GDM1 (cell line): Measurements from ENCODE around the gene GUCD1.
"Not testable (repeated sequence)": the region's sequence is repeated elsewhere in the genome, so short reads cannot be mapped to it uniquely, and the experiment has no call there.

Experiments
- DNase-seq: peaks from one replicate; lab custom pipeline; 2025; lab: John Stamatoyannopoulos, UW

GUCD1 gene

DNA sequence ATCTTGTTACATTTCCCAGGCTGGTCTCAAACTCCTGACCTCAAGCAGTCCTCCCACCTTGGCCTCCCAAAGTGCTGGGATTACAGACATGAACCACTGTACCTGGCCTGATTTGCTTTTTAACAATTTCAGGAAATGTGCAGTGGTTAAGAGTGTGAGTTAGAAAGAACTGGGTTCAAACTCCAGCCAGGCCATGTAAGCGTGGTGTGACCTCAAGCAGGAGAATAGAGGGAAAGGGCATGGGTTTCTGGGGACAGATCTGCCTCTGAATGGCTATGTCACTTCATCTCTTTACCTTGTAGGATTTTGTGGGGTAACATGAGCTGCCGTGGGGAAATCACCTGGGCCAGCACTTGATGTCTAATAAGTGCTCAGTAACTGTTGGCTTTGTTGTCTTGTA is 10.1 kb upstream of the GUCD1 start:
- DNase-seq, result no peak

DNA sequence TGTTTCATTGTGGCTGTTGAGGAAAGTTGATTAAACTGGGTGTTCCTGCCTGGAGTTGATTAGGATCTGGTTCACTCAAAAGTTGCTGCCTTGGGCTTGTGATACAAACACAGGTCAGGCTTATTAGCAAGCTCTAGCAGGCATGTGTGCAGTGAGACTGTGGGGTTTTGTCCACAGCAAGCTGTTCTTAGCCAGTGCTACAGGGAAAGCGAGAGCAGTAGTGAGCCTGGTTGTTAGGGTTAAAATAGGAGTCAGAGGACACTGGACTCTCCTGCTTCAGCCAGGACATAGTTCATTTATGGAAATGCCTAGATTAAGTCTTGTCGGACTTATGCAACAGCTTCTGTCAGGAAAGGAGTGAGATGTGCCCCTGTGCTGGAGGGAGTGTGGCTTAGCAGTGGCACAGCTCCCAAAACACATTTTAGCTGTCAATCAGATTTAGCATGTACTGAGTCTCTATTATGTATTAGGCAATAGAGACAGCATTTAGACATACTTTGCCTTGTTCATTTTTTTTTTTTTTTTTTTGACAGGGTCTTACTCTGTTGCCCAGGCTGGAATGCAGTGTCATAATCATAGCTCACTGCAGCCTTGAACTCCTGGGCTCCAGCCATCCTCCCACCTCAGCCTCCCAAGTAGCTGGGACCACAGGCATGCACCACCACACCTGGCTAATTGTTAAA is 9.6 kb upstream of the GUCD1 start:
- no peak for DNase-seq

DNA sequence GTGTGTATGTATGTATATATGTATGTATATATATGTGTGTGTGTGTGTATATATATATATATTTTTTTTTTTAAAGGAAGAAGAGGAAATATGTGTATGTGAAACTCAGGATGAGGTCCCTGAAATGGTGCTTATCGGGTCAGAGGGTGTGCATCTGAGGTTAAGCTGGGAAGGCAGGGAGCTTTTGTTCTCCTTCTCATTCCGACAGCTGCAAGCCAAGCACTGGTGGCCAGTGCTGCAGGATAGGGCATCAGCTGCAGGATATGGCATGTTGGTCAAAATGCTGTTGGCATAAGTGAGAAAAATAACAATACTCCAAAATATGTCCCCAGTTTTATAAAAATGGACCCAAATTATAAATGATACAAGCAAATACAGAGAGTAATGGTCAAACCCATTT is 8.3 kb upstream of the GUCD1 start:
- DNase-seq, result no peak

DNA sequence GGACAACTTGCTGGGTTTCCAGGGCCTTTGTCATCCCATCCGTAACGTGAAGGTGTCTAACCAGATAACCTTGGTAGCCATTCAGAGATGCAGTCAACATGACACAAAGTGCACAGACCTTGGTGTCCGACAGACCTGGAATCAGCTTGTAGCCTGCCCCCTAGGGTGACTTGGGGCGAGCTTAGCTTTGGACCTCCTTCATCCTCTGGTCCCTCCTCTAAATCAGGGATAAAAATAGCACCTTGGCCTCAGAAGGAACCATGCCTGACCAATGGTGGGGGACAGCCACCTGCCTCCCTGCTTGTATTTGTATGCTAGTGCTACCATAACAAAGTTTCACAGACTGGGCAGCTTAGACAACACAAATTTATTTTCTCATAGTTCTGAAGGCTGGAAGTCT is 4.5 kb upstream of the GUCD1 start:
- DNase-seq, result no peak

DNA sequence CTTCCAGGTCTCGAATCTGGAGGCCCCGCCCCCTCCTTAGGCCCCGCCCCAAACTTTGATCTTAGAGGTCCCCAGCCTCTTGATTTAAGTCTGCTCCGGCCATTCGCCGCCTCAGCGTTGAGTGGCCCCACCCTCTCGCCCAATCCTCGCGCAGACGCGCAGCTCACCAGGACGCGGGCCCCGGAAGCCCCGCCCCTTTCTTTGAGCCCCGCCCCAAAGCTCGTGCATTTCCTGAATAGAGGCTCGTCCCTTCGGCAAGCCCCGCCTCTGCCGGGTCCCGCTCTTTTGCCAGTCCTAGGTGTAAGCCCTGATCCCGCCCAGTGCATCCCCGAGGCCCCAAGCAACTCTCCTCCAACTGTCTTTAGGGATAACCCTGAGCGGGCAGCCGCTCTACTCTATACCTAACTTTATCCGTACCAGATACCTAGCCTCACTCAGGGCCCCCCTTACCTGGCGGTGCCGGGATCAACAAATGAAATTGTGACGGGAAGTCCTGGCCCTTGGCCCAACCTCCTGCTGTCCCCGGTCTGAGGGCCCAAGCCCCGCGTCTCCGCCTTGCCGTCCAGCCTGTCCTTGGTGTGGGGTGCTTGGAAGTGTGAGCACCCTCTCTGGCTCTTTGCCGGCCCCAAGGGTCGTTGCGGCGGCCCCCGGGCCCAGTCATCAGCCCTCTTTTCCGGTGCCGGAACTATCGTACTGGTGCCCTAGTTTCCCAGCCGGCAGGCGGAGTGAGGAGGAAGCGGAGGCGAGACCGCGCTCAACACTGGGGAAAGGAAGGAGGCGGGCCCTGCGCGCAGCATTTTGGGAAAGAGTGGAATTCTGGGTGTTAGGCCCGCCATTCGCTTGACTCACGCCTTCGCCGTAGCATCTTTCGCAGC is 464 bp upstream of the GUCD1 start, which contains the start of gene SNRPD3:
SNRPD3 (plus strand) TSS at position 835 of the 875 bp plus-strand sequence. CDS start 1,676 bp downstream, outside the sequence.
- DNase-seq, result peak; percentile 98

DNA sequence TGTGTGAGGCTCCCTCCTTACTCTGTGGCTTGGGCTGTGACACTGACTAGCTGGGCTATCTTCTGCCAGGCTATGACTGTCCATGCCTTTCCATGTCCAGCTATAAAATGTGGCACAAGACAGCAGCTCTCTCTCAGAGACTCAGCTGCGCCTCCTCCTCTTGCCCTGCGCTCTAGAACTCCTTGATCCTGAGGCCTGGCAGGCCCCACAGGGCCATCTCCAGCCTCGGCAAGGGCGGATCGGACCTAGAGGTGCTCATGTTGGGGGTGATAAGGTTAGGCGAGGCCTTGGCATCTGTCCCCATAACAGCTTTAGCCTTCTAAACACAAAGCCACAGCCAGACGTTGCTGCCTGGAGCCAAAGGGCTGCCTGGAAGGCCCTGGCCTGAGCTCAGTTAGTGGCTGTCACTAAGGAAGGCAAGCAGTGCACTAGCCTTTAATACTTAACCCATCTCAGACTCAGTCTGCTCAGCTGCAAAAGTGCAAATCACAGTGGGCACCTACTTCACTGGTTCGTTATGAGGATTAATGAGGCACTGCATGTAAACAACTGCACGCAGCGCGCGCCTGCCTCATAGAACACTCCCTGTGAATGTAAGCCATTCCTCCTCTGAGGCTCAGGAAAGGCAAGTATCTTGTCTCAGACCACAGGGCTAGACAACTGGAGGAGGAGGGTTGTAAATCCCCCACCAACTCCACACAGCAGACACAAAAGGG is 1.2 kb downstream of the GUCD1 start:
- no peak for DNase-seq

DNA sequence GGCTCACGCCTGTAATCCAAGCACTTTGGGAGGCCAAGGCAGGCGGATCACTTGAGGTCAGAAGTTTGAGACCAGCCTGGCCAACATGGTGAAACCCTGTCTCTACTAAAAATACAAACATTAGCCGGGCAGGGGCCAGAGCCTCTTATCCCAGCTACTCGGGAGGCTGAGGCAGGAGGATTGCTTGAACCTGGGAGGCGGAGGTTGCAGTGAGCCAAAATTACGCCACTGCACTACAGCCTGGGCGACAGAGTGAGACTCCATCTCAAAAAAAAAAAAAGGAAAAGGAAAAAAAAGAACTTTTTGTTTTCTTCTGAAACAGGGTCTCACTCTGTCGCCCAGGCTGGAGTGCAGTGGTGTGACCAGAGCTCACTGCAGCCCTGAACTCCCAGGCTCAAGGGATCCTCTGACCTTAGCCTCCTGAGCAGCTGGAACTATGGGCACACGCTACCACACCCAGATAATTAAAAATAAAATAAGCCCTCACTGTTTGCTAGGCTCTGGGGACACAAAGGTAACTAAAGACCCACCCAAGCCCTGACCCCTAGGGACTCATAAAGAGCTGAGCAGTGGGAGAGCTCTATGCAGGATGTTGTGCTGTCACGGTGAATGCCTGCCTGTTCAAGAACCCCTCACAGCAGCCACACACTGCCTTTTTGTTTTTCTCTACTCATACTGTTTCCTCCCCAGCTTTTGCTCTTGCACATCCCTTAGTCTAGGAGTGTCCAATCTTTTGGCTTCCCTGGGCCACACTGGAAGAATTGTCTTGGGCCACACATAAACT is 2.2 kb downstream of the GUCD1 start:
- not testable (repeated sequence) for DNase-seq

DNA sequence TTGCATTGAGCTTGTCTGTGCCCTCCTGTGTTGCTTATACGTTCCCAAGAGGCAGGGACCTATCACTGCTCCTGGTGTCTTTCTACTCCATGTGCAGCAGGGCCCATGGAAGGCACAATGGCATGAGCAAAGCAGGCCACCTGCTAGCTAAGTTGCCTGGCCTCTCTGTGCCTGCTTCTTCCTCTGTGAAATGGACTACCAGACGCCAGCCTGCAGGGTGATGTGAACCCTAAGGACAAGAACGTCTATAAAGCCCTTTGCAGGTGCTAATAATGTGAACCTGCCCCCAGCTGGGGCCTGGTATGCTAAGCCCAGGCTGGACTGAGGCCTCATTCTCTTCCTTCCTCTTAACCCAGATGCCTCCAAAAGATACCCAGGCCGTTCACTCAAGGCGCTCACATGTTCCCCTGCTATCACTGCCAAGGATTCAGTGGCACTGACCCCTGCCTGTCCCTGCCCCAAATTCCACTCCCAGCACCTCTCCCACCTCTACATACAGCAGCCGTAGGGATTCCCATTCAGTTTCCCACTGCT is 4.0 kb downstream of the GUCD1 start:
- DNase-seq, result no peak

DNA sequence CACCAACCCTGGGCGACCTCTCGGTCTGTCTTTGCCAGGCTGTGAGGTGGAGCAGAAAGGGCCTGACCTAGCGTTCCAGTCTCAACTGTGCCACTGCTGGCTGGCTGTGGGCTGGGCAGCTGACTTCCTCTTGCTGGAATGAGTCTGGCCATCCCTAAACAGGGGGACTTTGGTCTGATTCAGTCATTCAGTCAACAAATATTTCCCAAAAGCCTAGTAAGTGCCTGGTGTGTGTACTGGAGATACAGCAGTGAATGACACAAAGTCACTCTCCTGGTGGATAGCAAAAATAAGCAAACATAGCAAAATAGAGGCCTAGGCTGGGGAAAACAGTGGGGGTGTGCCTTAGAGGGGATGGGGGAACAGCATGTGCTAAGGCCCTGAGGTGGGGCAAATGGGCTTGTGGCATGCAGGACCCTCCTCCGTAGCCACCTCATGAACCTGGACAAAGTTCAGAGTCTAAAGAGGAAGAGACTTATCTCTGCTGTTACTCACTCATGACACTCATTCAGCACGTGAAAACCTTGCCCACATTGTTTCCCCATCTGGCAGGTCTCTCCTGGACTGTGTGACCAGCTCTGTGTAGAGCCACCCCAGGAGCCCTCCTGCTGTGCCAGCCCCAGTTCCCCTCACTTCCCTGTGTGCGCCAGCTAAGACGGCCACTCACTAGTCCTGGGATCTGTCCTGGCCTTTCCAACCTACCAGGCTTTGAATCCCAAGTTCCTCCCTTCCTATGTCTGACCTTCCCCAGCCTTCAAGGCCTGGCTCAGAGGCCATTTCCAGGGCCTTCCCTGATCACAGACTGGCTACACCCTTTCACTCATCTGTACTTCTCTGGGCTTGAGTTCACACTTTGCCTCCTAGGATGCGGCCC is 4.7 kb downstream of the GUCD1 start:
- no peak for DNase-seq

DNA sequence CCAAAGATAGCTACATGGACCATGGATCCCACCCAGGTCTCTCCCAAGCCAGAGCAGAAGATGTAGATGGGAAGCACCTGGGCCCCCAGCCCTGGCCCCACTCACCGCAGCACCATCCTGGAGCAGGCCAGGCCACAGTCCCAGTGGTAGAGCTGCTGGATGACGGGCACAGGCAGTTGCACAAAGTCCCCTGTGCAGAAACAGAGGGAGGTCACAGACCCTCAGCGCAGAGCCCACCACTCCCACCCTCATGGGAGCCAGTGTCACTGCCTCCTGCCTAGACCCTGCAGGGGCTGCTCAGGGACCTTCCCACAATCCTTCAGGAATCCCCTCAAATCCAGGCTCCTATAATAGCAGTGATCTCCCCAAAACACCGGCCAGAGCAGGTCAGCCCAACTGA is 6.1 kb downstream of the GUCD1 start:
- no peak for DNase-seq

DNA sequence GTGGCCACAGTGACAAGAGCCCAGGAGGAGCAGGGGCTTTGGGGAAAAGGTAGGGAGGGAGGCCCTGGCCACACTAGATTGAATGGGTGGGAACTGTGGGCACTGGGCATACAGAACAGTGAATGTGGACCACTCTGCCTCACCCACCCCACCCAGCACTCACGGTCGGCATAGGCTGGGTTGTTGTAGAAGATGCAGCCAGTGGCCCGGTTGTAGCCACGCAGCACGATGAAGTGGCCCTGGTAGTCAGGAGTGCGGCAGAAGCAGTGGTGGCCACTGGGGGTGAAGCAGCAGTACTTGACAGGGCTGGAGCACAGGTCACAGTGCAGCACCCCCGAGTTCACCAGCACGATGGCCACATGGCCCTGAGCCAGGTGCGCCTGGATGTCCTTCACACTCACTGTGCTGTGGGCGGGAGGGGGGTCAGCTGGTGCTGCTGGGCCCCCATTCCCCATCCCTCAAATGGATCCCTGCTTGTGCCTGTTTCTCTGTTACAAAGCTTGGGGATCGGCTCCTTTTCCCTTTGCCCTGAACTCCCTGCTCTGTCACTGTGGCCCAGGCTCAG is 11.2 kb downstream of the GUCD1 start:
- DNase-seq, result no peak

DNA sequence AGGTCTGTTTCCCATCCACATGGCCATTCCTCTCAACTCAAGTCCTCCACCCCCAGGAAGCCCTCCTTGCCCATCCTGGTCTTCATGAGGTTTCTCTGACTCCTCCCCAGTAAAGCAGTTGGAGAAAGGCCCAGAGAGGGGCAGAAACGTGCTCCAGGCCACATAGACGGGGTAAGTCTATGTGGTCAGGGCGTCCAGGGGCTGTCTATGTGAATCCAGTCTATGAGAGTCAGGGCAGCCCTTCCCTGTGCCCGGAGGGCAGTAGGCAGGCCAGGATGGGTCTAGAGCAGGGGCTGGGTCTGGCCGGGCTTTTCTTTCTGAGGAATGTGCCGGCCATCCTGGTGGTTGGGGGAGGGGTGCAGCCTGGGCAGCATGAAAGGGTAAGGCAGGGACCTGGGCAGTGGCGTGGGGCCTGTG is 11.7 kb downstream of the GUCD1 start:
- no peak for DNase-seq

DNA sequence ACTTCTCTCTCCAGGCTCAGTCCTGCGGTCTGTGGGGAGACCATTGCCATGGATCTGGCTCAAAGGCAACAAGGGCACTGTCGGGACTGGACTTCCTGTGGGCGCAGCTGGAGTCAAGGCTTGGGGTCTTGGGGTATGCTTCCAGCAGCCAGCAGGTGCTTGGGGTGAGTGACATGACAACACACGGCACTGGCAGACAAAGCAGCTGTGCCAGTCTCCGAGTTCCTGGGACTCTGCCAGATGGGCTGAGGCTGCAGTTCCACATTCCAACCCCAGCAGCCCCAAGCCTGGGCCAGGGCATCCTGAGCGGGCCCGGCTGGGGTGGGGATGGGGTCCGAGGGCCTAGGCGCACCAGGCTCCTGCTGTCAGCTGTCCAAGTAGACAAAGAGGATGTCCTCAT is 12.3 kb downstream of the GUCD1 start:
- no peak for DNase-seq

DNA sequence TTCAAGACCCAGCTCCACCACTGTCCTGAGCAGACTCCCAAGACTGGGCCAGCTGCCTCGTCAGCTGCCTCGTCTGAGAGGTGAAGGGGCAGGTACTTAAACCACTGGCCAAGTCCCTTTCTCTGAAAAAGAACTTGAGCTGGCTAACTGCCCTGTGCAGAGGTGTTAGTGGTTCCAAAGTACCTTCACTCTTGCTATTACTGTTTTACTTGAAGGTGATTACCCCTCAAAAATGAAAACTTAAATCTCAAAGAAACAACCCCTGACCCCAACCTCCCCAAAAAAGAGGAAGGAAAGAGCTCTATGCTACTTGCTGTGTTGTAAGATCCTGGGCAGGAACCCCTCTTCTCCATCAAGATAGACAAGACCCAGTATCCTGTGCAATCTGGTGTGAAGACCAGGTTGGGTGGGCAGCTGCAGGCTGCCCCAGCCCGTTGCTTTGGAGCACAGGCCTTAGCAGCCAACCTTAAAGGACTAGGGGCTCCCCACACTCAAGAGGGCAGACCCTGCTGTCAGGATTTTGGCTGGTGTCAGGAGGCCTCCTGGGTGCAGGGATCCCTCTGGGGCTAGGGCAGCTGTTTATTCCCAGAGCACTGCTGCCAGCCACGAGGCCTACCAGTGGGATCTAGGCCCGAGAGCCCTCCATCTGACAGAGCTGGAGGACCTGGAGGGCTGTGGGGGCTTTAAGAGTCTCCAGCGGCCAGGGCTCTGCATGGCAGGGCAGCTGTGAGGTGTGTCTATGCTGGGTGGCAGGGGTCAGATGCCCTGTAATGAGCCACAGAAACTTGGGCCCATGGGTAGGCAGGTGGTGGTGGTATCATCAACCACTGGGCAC is 13.0 kb downstream of the GUCD1 start:
- DNase-seq, result no peak

DNA sequence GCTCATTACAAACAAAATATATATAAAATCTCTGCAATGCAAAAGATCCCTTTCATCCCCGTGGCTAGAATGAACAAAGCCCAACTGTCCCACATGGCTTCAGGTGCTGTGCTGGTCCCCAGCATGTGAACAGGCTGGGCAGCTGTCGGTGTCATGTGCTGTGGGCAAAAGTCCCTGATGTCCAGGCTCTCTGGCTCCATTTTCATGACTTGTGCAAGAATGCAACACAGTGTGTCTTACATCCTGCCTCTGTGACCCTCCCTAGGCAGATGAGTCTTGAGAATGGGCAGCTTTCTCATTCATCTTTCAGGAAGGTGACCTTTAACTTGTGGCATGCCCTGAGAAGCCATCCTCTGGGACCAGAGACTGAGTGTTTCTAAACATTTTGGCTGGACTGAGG is 14.5 kb downstream of the GUCD1 start:
- DNase-seq, result no peak

DNA sequence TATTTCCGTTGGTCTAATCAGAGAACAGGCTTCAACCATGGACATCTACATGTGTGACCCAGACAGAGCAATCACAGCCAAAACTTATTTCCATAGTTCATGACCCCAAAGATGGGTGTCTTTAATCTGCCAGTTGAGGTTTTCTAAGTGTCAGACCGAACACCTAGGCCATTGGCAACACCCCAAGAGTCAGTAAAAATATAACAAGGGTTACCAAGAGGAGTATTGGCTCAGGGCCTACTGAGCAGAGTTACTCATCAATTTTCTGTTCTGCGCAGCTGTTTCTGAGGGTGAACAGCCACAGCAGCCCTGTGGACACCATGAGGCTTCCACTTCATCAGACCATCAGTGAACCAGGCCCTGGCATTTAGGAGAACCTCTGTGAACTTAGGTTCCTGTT is 18.8 kb downstream of the GUCD1 start:
- DNase-seq, result no peak

DNA sequence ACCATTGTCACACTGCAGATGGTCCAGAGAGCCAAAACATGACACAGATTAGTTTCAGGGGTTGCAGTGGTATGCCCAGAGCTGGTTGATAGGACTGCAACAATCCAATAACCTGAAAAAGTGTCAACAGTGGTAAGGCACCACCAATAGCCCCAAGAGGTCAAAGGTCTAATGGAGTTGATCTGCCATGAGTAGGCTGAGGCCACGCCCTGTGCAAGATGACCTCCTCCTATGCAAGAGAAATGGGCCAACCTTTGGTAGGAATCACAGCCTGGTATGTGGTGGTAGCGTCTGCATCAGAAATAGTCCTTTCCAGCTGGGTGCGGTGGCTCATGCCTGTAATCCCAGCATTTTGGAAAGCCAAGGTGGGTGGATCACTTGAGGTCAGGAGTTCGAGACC is 19.6 kb downstream of the GUCD1 start:
- DNase-seq, result no peak

DNA sequence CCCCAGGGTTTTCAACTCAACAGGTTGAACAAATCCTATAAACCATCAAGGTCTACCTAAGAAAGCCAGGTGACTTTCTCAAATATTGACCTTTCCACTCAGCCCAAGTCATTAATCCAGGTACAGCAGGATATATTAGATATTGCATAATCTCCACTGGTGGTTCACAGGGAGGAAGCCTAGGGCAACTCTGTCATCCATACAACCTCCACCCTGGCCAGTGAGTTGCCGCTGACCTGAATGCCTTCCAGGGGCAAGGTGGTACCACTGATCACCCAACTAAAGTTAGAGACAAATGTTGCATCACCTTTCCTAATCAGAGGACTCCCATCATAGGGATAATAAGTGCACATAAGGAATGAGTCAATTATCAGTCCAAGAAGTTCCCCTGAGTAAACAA is 22.9 kb downstream of the GUCD1 start:
- DNase-seq, result no peak

DNA sequence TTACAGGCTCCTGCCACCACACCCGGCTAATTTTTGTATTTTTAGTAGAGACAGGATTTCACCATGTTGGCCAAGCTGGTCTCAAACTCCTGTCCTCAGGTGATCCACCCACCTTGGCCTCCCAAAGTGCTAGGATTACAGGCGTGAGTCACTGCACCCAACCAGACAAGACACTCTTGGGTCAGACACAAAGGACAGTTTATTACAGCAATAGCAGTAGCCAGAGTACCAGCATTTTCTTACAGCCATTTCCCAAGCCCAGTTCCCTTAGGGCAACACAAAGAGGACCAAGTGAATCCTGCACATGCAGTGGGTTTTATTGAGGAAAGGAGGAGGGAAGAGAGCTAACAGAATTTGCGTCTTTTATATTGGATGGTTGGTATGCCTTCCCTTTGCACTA is 24.0 kb downstream of the GUCD1 start:
- not testable (repeated sequence) for DNase-seq
